Mesendoderm (in vitro differentiated cells): ENCODE results near the gene DOP1A.

Experiments
- DNase-seq: peaks from one replicate; pipeline ENCODE4 v3.0.0; 2013
- H2AK5ac ChIP-seq: 2 replicates; pipeline ENCODE4 v1.6.1; 2013; ENCODE audit warnings: low read length, inconsistent platforms
- H2BK120ac ChIP-seq: 2 replicates; pipeline ENCODE4 v1.6.1; 2013; ENCODE audit warnings: low read depth, mild to moderate bottlenecking, low read length, moderate library complexity, mixed read lengths
- H2BK15ac ChIP-seq: replicated peaks from 2 replicates; pipeline ENCODE4 v1.6.1; 2013; ENCODE audit warnings: low read depth, mild to moderate bottlenecking, moderate library complexity
- H2BK5ac ChIP-seq: 2 replicates; pipeline ENCODE4 v1.6.1; 2013; ENCODE audit warnings: low read length, inconsistent platforms
- H3K18ac ChIP-seq: 2 replicates; pipeline ENCODE4 v1.6.1; 2013; ENCODE audit warnings: mild to moderate bottlenecking, low read length, mixed read lengths
- H3K23ac ChIP-seq: one replicate; pipeline ENCODE4 v1.6.1; 2013; ENCODE audit warnings: low read length
- H3K27ac ChIP-seq: 2 replicates; pipeline ENCODE4 v1.5.1; 2013; ENCODE audit warnings: low read depth, mild to moderate bottlenecking, inconsistent platforms, low read length, moderate library complexity
- H3K27me3 ChIP-seq: 2 replicates; pipeline ENCODE4 v1.6.1; 2013; ENCODE audit warnings: low read length, control low read depth, mild to moderate bottlenecking, inconsistent platforms; ENCODE audit not compliant: insufficient read depth, poor library complexity
- H3K36me3 ChIP-seq: 2 replicates; pipeline ENCODE4 v1.6.1; 2013; ENCODE audit warnings: low read length, inconsistent platforms; ENCODE audit not compliant: control insufficient read depth, insufficient read depth
- H3K4ac ChIP-seq: one replicate; pipeline ENCODE4 v1.6.1; 2013; ENCODE audit warnings: low read depth, mild to moderate bottlenecking, low read length, moderate library complexity
- H3K4me1 ChIP-seq: 2 replicates; pipeline ENCODE4 v1.6.1; 2013; ENCODE audit warnings: low read depth, low read length, inconsistent platforms; ENCODE audit not compliant: control insufficient read depth
- H3K4me2 ChIP-seq: 2 replicates; pipeline ENCODE4 v1.6.1; 2013; ENCODE audit warnings: low read length
- H3K4me3 ChIP-seq: 2 replicates; pipeline ENCODE4 v1.5.1; 2013; ENCODE audit warnings: mild to moderate bottlenecking, low read length
- H3K56ac ChIP-seq: one replicate; pipeline ENCODE4 v1.6.1; 2013; ENCODE audit warnings: low read length
- H3K79me1 ChIP-seq: 2 replicates; pipeline ENCODE4 v1.6.1; 2013; ENCODE audit warnings: low read length, inconsistent platforms
- H3K79me2 ChIP-seq: 2 replicates; pipeline ENCODE4 v1.6.1; 2013; ENCODE audit warnings: mild to moderate bottlenecking, low read length; ENCODE audit not compliant: control insufficient read depth, insufficient read depth
- H3K9ac ChIP-seq: 2 replicates; pipeline ENCODE4 v1.6.1; 2013; ENCODE audit warnings: low read length, inconsistent platforms
- H4K5ac ChIP-seq: one replicate; pipeline ENCODE4 v1.6.1; 2013; ENCODE audit warnings: low read length
- H4K8ac ChIP-seq: one replicate; pipeline ENCODE4 v1.6.1; 2013; ENCODE audit warnings: low read depth, mild to moderate bottlenecking, control low read depth, low read length, moderate library complexity
- WGBS: extraction: QIAGEN DNeasy Blood & Tissue Kit; methylation state at CpG from one replicate; pipeline ENCODE4 v1.1.7; 2013; ENCODE audit warnings: low lambda C conversion rate, missing lambda C conversion rate; ENCODE audit not compliant: insufficient coverage; ENCODE audit errors: extremely low coverage; 5-methylcytosine and 5-hydroxymethylcytosine counted together

Gene DOP1A

GRCh38 chr6:83057705-83058321 is 9.7 kb upstream of the DOP1A start:
- Histone ChIP-seq H3K4me2 (no peak overlapping the region), H2BK5ac (no peak overlapping the region), H3K27ac (no peak overlapping the region), H2BK120ac (no peak overlapping the region), H4K8ac (no peak overlapping the region), H3K79me1 (peaks cover 6% of the 10 kb centered on the region), H3K27me3 (no peaks in the 10 kb centered on the region), H3K18ac (no peak overlapping the region), H3K56ac (no peak overlapping the region), H2AK5ac (no peak overlapping the region), H3K4ac (no peak overlapping the region), H3K4me3 (no peak overlapping the region), H2BK15ac (no peak overlapping the region), H4K5ac (no peak overlapping the region), H3K4me1 (no peaks in the 10 kb centered on the region), H3K79me2 (peaks cover 6% of the 10 kb centered on the region), H3K23ac (no peak overlapping the region), H3K36me3 (no peaks in the 10 kb centered on the region), H3K9ac (no peak overlapping the region)
- WGBS, result no CpG with 5 or more reads among the region's 4 CpGs
- peak; percentile 64 for DNase-seq

- no peaks in the 10 kb centered on the region for H3K27me3 ChIP-seq
- peaks cover 6% of the 10 kb centered on the region for H3K79me1 ChIP-seq
- no peak overlapping the region for H3K56ac ChIP-seq
- no peak overlapping the region for H3K27ac ChIP-seq
- H3K79me2 ChIP-seq, result peaks cover 7% of the 10 kb centered on the region
- no peak overlapping the region for H3K4me2 ChIP-seq
- no peak overlapping the region for H3K23ac ChIP-seq
- H4K8ac ChIP-seq, result no peak overlapping the region
- H2BK120ac ChIP-seq, result no peak overlapping the region
- no peak overlapping the region for H3K18ac ChIP-seq
- no peak overlapping the region for H2AK5ac ChIP-seq
- DNase-seq, result no peak
- H3K4ac ChIP-seq, result no peak overlapping the region
- H2BK5ac ChIP-seq, result no peak overlapping the region
- no peaks in the 10 kb centered on the region for H3K36me3 ChIP-seq
- H3K4me3 ChIP-seq, result no peak overlapping the region
- no peak overlapping the region for H4K5ac ChIP-seq
- no peak overlapping the region for H3K9ac ChIP-seq
- H3K4me1 ChIP-seq, result no peaks in the 10 kb centered on the region
- no peak overlapping the region for H2BK15ac ChIP-seq
Measured at GRCh38 chr6:83061190-83061589, 6.3 kb upstream of the DOP1A start.

- no peak overlapping the region for H3K56ac ChIP-seq
- no peak overlapping the region for H2AK5ac ChIP-seq
- H4K5ac ChIP-seq, result no peak overlapping the region
- H3K36me3 ChIP-seq, result no peaks in the 10 kb centered on the region
- no CpG with 5 or more reads among the region's 1 CpG for WGBS
- DNase-seq, result peak; percentile 81
- no peak overlapping the region for H3K4ac ChIP-seq
- no peak overlapping the region for H2BK120ac ChIP-seq
- no peak overlapping the region for H3K23ac ChIP-seq
- no peaks in the 10 kb centered on the region for H3K4me1 ChIP-seq
- no peak overlapping the region for H3K4me3 ChIP-seq
- H3K4me2 ChIP-seq, result no peak overlapping the region
- peaks cover 7% of the 10 kb centered on the region for H3K79me2 ChIP-seq
- no peaks in the 10 kb centered on the region for H3K27me3 ChIP-seq
- H3K18ac ChIP-seq, result no peak overlapping the region
- H2BK5ac ChIP-seq, result no peak overlapping the region
- H2BK15ac ChIP-seq, result no peak overlapping the region
- H4K8ac ChIP-seq, result no peak overlapping the region
- H3K79me1 ChIP-seq, result peaks cover 6% of the 10 kb centered on the region
- H3K27ac ChIP-seq, result no peak overlapping the region
- no peak overlapping the region for H3K9ac ChIP-seq
Measured at GRCh38 chr6:83062225-83062624, 5.2 kb upstream of the DOP1A start.

- Histone ChIP-seq H3K4me3 (peak within 1 kb of the TSS; percentile 81), H4K8ac (no peak within 1 kb of the TSS), H4K5ac (peak within 1 kb of the TSS; percentile 21), H2BK15ac (no peak within 1 kb of the TSS), H3K9ac (peak within 1 kb of the TSS; percentile 91), H3K18ac (peak within 1 kb of the TSS; percentile 75), H3K56ac (peak within 1 kb of the TSS; percentile 96), H3K79me2 (peaks cover 3% of the 10 kb centered on the region), H2BK5ac (no peak within 1 kb of the TSS), H3K36me3 (no peaks in the 10 kb centered on the region), H3K23ac (no peak within 1 kb of the TSS), H3K4ac (no peak within 1 kb of the TSS), H3K27ac (no peak within 1 kb of the TSS), H3K27me3 (no peaks in the 10 kb centered on the region), H3K79me1 (peaks cover 2% of the 10 kb centered on the region), H3K4me2 (peak within 1 kb of the TSS; percentile 58), H2AK5ac (no peak within 1 kb of the TSS), H2BK120ac (no peak within 1 kb of the TSS), H3K4me1 (no peaks in the 10 kb centered on the region)
- DNase-seq, result peak; percentile 89
- no CpG with 5 or more reads among the region's 48 CpGs for WGBS
Measured at GRCh38 chr6:83065511-83066192, 1.8 kb upstream of the DOP1A start, which contains the start of gene UBE3D. Gene UBE3D (minus strand): TSS chr6:83065841. CDS start chr6:83065718, 123 bp downstream.

- Histone ChIP-seq H3K9ac (no peak overlapping the region), H3K36me3 (no peaks in the 10 kb centered on the region), H3K79me2 (peaks cover 1% of the 10 kb centered on the region)
Measured at GRCh38 chr6:83068616-83069015, 1.1 kb downstream of the DOP1A start.

GRCh38 chr6:83069633-83070032 is 2.2 kb downstream of the DOP1A start:
- no peaks in the 10 kb centered on the region for H3K27me3 ChIP-seq
- H3K4me2 ChIP-seq, result no peak overlapping the region
- no peak overlapping the region for H2BK120ac ChIP-seq
- no peak overlapping the region for H4K5ac ChIP-seq
- no peak overlapping the region for H3K56ac ChIP-seq
- peaks cover 3% of the 10 kb centered on the region for H3K79me1 ChIP-seq
- H4K8ac ChIP-seq, result no peak overlapping the region
- no peaks in the 10 kb centered on the region for H3K4me1 ChIP-seq
- no peak overlapping the region for H3K27ac ChIP-seq
- H3K9ac ChIP-seq, result no peak overlapping the region
- no peak overlapping the region for H3K23ac ChIP-seq
- H3K18ac ChIP-seq, result no peak overlapping the region
- no peak overlapping the region for H2AK5ac ChIP-seq
- H3K79me2 ChIP-seq, result peaks cover 1% of the 10 kb centered on the region
- H3K4ac ChIP-seq, result no peak overlapping the region
- no peaks in the 10 kb centered on the region for H3K36me3 ChIP-seq
- H3K4me3 ChIP-seq, result no peak overlapping the region
- H2BK15ac ChIP-seq, result no peak overlapping the region
- DNase-seq, result no peak
- no peak overlapping the region for H2BK5ac ChIP-seq

More at GRCh38 chr6:83068616-83069015, 1.1 kb downstream of the DOP1A start:
- no peak overlapping the region for H3K56ac ChIP-seq
- H3K4ac ChIP-seq, result no peak overlapping the region
- no peak overlapping the region for H3K4me2 ChIP-seq
- H2BK5ac ChIP-seq, result no peak overlapping the region
- H3K4me1 ChIP-seq, result no peaks in the 10 kb centered on the region
- no peak overlapping the region for H3K18ac ChIP-seq
- H2BK15ac ChIP-seq, result peak overlapping the region; percentile 74
- H3K27me3 ChIP-seq, result no peaks in the 10 kb centered on the region
- H3K4me3 ChIP-seq, result no peak overlapping the region
- no peak for DNase-seq
- no peak overlapping the region for H3K27ac ChIP-seq
- WGBS, result no CpG with 5 or more reads among the region's 6 CpGs
- H2BK120ac ChIP-seq, result no peak overlapping the region
- H3K79me1 ChIP-seq, result peaks cover under 1% of the 10 kb centered on the region
- H2AK5ac ChIP-seq, result no peak overlapping the region
- no peak overlapping the region for H4K5ac ChIP-seq
- no peak overlapping the region for H3K23ac ChIP-seq
- H4K8ac ChIP-seq, result no peak overlapping the region
